ENCODE measurements around the gene CHMP2A.

CHMP2A gene

GRCh38 chr19:58569943-58570670 lies 15.2 kb upstream of the CHMP2A start:
- DNase-seq, result no peak

GRCh38 chr19:58569191-58569942 lies 14.5 kb upstream of the CHMP2A start:
- DNase-seq, result no peak

GRCh38 chr19:58568453-58569130 lies 13.7 kb upstream of the CHMP2A start:
- no peak for DNase-seq

- no peak for DNase-seq
Observed at GRCh38 chr19:58566989-58567388, 12.1 kb upstream of the CHMP2A start.

DNA sequence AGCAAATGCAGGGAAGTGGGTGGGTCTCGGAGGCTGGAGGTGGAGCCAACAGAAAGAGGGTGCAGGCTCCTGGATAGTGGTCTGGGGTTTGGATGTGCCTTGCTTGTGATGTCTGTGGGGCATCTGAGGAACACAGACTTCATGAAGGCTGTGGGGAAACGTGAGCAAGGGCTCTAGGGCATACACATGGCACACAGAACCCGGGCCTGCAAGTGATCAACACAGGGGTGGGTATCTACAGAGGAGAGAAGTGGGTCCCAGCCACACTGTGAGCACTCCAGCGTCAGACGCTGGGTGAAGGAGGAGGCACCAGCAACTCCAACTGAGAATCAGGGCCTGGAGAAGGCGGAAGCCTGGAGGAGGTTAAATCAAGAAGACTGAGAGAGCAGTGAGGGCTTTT lies 8.9 kb upstream of the CHMP2A start:
- no peak for DNase-seq

DNA sequence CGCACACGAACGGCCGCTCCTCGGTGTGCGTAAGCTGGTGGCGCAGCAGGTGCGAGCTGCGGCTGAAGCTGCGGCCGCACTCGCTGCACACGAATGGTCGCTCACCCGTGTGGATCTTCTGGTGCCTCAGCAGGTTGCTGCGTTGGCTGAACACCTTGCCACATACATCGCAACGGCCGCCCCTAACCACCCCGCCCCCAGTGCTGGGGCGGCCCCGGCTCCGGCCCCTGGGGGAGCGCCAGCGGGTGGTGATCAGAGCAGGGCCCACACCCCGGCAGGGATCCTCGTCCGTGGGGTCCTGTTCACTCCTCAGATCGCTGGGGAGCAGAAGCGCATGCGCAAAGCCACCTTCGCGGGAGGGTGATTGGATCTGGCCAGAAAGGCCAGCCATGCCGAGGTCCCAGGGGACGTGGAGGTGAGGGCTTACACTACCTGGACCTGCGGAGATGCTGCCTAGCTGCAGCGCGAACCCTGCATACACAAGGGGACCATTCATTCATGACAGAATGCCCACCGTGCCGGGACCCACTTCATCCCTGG lies 8.2 kb upstream of the CHMP2A start:
- DNase-seq, result peak; percentile 25

- DNase-seq, result peak; percentile 68
Observed at GRCh38 chr19:58562122-58563033, 7.5 kb upstream of the CHMP2A start.

DNA sequence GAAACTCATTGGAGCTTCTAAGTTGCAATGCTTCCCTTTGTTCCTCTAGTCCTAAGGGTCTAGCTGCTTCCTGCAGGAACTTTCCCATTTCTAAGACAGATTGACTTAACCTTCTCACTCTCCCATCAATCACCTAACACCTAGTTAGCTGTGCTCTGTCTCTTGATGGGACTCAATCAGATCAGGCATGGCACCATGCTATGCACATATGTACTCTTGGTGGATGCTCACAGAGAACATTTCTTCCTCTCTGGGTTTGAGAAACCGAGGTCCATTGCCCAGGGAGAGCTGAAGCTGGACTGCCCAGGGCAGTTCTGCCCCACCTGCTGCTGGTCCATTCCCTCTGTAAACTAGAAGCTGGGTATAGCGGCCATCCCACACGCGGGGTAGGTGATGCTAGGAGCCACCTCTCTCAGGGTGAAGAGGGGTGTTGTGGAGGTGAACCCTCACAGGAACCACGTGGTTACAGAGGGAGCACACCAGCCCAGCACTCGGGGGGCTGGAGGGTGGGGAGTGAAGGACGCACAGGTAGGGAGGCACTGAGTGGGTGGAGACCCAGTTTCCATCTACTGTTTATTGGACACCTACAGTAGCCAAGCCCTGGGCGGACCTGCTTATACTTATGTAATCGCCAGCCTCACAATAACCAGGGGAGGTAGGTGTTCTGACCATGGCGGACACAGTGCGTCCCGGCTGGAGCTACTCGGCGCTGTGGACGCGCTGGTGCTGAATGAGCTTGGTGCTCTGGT lies 6.6 kb upstream of the CHMP2A start:
- DNase-seq, result no peak

DNA sequence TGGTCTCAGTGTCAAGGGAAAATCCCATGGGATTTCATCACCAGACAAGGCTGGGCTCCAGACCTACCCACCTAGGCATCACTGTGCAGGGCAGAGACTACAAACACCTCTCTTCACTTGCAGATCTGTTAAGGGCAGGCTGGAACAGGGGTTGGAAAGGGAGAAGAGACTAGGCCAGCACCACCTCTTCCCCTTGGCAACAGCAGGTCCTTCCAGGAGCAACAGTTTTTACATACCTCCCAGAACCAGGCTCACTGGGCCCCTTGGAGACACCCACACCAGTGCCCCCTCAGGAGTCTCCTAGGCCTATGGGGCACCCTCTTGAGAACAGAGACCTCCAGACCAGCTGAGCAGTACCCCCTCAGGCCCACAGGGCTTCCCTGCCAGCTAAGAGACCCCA lies 6.0 kb upstream of the CHMP2A start:
- no peak for DNase-seq

GRCh38 chr19:58560007-58560887 lies 5.3 kb upstream of the CHMP2A start:
- DNase-seq, result no peak

DNA sequence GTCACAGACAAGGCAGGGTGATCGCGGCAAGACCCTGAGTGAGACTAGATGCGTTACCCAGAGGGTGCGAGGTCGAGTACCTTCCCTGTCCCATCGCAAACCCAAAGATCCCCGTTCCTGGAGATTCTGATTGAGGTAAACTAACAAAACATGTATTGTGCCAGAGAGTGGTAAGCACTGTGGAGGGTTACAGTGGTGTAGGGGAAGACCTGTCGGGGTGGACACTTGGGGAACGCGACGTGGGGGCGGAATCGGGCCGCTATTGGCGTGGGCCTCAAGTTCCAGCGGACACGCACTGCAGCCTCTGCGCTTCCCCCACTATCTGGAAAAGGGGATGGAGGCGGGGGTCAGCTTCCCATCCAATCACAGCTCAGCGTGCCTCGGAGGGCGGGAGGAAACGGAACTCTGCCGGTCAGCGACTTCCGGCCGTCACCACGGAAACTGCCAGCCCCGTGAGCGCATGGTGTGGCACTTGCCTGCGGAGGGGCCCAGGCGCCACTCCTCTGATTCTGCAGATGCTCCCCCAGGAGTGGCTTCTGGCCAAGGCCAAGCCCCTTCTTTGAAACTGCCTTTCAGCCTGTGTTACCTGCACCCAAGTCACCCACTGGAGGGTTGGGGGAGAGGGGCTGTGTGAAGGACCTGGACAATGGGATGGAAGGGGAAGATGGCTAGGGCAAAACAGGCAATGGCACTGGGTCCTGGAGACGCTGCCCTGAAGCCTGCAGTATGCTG lies 4.5 kb upstream of the CHMP2A start:
- peak; percentile 96 for DNase-seq

DNA sequence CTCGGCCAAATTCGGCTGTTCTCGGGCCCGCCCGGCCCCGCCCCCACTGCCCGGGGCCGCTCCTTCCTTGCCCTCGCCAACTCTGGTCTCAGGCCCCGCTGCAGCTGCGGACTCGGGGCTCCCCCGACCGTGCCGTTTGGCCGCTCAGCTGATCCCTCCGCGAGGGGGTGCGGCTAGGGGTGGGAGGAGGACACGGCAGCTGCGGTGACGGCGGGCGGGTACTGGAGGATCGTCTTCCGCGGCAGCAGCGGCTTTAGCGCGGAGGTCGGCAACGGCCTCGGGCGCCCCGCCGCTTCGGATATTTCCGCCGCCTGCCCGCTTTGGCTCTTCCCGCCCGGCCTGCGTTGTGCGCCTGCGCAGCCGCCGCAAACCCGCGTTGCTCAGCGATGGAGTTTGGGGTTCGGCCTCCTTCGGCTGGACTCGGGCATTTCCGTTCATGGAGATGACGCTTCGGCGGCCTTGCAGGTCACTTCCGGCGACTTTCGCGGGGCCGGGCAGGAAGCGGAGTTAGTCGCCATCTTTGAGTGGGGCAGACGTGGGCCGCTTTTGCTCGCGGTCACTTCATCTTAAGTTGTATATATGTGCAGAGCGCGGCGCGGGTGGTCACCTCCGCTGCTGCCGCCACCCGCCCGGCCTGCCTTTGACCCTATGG lies 3.8 kb upstream of the CHMP2A start:
- peak; percentile 99 for DNase-seq

DNA sequence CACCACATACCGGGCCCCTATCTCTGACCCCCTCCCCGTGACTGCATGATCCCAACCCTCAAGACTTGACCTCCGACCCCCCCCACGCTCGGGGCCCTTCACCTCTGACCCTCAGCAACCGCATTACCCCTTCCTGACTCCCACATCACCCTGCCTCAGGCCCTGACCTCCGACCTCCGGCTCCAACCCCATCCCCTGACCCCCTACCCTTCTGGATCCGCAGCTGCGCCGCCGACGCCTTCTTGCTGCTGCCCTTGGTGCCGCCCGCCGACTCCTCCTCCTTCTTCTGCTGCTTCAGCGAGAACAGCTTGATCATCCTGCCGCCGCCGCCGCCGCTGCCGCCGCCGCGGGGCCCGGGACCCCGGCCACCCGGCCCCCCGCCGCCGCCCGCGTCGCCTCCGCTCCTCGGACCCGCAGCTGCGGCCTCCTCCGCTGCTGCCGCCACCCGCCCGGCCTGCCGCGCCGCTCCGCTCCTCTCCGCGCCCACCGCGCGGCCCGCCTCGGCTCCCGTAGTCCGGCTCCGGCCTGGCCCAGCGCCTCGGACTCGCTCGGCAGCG lies 3.2 kb upstream of the CHMP2A start, which contains the start of gene UBE2M:
Gene UBE2M, minus strand, starts transcription at position 546 of the 557 bp plus-strand sequence. Its CDS starts 230 bp downstream, at position 316.
- no peak for DNase-seq

DNA sequence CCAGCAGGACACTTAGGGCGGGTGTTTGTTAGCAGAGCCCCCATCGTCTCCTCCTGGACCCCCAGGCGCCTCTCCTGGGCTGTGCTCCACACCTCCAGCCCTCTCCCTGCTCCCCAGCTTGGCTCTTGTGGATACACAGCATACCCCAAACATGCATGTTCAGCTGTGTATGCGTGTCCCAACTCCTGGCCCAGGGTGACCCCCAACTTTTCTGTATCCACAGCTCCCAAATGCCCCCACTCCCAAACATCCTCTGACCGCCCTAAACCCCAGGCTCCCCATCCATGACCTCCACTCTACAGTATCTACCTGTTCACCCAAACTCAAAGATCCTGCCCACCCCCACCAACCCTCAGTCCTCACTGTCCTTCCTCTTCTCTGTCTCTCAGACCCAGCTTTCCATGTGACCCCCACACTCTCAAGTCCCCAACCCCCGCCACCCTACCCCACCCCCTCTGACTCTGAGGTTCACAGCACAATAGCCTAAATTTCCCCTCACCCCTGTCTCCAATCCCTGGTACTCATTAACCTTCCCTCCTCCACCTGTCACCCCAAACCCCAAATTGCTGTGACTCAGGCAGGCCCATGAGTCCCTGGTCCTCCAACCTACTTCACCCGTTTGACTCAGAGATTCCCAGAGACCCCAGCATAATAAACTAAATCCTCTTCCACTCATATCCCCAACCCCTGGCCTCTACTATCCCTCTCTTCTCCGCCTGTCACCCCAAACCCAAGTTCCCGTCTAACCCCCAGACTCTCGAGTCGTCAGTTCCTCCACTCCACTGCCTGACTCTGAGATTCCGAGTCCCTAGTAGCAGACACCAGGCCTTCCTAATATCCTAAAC lies 2.5 kb upstream of the CHMP2A start:
- no peak for DNase-seq

DNA sequence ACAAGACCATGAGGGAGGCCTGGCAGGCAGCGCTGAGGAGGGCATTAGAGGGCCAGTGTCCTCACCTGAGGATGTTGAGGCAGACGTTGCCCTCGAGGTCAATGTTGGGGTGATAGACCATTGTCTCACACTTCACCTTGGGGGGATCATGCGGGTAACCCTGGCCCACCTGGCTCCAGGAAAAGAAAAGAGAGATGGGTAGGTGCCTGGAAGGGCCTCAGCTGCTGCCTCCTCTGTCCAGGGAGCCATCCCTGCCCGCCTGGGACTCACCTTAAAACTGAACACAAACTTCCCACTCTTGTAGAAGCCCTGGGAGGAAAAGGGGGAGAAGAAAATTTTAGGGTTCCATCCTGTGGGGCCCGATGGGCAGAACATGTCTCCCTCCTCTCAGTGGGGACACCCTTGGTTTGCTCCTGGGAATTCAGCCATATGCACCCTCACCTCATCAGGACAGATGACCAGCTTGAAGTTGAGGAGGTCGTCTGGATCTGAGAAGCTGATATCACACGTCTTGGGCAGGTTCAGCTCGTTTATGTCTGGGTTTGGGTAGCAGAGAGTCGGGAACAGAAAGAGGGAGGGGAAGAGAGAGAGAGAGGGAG lies 1.8 kb upstream of the CHMP2A start:
- no peak for DNase-seq

DNA sequence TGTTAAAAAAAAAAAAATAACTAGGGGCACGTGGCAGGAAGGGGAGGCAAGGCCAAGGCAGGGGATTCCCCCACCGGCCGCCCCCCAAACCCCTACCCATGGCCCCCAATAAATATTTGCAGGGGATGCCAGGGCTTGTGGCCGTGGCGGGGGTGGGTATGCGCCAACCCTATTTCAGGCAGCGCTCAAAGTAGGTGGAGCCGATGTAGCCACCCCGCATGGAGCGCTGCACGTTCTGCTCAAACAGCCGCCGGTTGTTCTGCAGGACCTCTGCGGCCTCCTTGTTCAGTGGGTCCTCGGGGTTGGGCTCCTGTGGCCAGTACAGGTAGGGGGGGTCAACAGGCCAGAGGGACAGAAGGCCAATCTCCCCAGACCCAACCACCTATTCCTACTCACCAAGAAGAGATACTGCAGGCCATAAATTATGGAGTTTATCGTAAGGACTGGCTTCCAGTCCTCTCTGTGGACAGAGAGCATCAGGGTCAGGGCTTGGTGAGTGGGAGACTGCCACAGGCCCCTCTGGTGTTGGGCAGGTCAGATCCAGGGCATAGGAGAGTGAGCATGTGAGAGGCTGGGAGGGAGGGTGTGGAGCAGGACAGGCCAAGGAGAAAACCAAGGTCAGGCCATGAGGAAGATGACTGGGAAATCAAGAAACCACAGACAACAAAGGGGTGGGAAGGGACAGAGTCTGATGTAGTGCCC lies 1.2 kb upstream of the CHMP2A start:
- DNase-seq, result no peak

DNA sequence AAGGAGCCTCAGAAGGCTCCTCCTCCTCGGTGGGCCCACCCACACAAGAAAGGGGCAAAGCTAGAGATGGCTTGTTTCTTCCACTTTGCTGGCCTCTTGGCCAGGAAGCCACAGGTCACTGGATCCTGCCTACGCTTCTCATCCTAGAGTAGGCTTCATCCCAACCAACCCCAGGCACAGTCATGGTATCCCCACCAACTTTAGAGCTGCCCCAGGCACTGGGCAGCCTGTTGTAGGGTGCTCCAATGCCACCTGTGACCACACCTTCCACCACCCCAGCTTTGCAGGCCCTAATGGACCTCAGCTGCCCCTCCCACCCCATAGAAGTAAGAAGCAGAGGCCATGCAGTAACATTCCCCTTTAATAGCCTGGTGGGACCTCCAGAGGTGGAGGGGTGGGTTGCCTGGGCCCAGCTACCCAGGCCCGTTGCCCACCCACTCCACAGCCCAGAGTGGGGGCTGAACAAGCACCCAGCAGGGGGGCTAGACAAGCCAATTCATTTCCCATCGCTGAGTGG lies 522 bp upstream of the CHMP2A start:
- no peak for DNase-seq

Measured in RPMI8226 (cell line).